BJ (cell line): Measurements from ENCODE around the gene DNAH14. TPM values are rescaled to one million over a fixed set of nuclear protein-coding genes. Genes with fewer than 3 reads are reported as not detected.
"Not testable (repeated sequence)": the region's sequence is repeated elsewhere in the genome, so short reads cannot be mapped to it uniquely, and the experiment has no call there.

ENCODE experiments used
- CTCF ChIA-PET: fragments of 350-600 bp; formaldehyde crosslinking; extraction: SDS; loops from one replicate; lab custom pipeline; 2021; ENCODE audit warnings: antibody characterized with exemption, inconsistent platforms; lab: Yijun Ruan, JAX
- POLR2A ChIA-PET: fragments of 300-600 bp; sonication (Branson Sonifier 250); formaldehyde crosslinking; extraction: SDS; loops from one replicate; lab custom pipeline; 2021; ENCODE audit warnings: antibody characterized with exemption; lab: Charles Lee
- DNase-seq: peaks from one replicate; pipeline ENCODE4 v3.0.0-alpha.2; 2011; ENCODE audit warnings: low read depth
- H3K27me3 ChIP-seq: 2 replicates; pipeline ENCODE4 v1.6.0; 2011; ENCODE audit warnings: low read length; ENCODE audit not compliant: control insufficient read depth, insufficient read depth
- H3K36me3 ChIP-seq: 2 replicates; pipeline ENCODE4 v1.5.1; 2011; ENCODE audit warnings: low read length; ENCODE audit not compliant: control insufficient read depth, insufficient read depth
- H3K4me3 ChIP-seq: 2 replicates; pipeline ENCODE4 v1.5.1; 2011; ENCODE audit warnings: low read depth, mild to moderate bottlenecking, control low read depth, low read length
- polyA plus RNA-seq: library from polyadenylated mRNA; depleted of rRNA; stranded (reverse); fragments of >200 nt; gene quantifications from 2 replicates; pipeline ENCODE4 v1.2.3, GENCODE V29; 2011
- TF ChIP-seq, protein P1 (sequence below): IDR thresholded peaks from 2 replicates; pipeline ENCODE4 v1.5.1; 2011; ENCODE audit warnings: low read depth, mild to moderate bottlenecking, control low read depth, inconsistent platforms, low read length, moderate library complexity; ENCODE audit not compliant: insufficient read depth

Gene DNAH14
- polyA plus RNA-seq, 1 experiment = 1.6 TPM

GRCh38 chr1:224931605-224932004 is 2.1 kb downstream of the DNAH14 start:
- Histone ChIP-seq H3K27me3 (no peaks in the 10 kb centered on the region), H3K36me3 (no peaks in the 10 kb centered on the region), H3K4me3 (no peak overlapping the region)
- DNase-seq = no peak
- POLR2A ChIA-PET = no interaction called here
- TF ChIP-seq, protein P1, sequence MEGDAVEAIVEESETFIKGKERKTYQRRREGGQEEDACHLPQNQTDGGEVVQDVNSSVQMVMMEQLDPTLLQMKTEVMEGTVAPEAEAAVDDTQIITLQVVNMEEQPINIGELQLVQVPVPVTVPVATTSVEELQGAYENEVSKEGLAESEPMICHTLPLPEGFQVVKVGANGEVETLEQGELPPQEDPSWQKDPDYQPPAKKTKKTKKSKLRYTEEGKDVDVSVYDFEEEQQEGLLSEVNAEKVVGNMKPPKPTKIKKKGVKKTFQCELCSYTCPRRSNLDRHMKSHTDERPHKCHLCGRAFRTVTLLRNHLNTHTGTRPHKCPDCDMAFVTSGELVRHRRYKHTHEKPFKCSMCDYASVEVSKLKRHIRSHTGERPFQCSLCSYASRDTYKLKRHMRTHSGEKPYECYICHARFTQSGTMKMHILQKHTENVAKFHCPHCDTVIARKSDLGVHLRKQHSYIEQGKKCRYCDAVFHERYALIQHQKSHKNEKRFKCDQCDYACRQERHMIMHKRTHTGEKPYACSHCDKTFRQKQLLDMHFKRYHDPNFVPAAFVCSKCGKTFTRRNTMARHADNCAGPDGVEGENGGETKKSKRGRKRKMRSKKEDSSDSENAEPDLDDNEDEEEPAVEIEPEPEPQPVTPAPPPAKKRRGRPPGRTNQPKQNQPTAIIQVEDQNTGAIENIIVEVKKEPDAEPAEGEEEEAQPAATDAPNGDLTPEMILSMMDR = no peak
- CTCF ChIA-PET = interaction anchor here (1.3 kb wide), 1 partner anchor 9 kb away, joined by 4 read pairs; no protein-coding TSS in a partner anchor

- Histone ChIP-seq H3K4me3 (no peak overlapping the region), H3K27me3 (no peaks in the 10 kb centered on the region), H3K36me3 (no peaks in the 10 kb centered on the region)
- ChIA-PET POLR2A (no interaction called here), CTCF (no interaction called here)
- TF ChIP-seq, protein P1 = no peak
- DNase-seq = no peak
Observed at GRCh38 chr1:224932607-224933249, 3.3 kb downstream of the DNAH14 start.

GRCh38 chr1:224933584-224933983 is 4.1 kb downstream of the DNAH14 start:
- DNase-seq = no peak
- ChIA-PET CTCF (no interaction called here), POLR2A (no interaction called here)
- H3K27me3 ChIP-seq = no peaks in the 10 kb centered on the region
- H3K36me3 ChIP-seq = no peaks in the 10 kb centered on the region
- H3K4me3 ChIP-seq = no peak overlapping the region
- TF ChIP-seq, protein P1 = no peak

GRCh38 chr1:224938652-224939051 is 9.2 kb downstream of the DNAH14 start:
- DNase-seq = no peak
- no peaks in the 10 kb centered on the region for H3K36me3 ChIP-seq
- TF ChIP-seq, protein P1 = no peak
- H3K4me3 ChIP-seq = no peak overlapping the region
- POLR2A ChIA-PET = no interaction called here
- no peaks in the 10 kb centered on the region for H3K27me3 ChIP-seq
- CTCF ChIA-PET = no interaction called here

DNA sequence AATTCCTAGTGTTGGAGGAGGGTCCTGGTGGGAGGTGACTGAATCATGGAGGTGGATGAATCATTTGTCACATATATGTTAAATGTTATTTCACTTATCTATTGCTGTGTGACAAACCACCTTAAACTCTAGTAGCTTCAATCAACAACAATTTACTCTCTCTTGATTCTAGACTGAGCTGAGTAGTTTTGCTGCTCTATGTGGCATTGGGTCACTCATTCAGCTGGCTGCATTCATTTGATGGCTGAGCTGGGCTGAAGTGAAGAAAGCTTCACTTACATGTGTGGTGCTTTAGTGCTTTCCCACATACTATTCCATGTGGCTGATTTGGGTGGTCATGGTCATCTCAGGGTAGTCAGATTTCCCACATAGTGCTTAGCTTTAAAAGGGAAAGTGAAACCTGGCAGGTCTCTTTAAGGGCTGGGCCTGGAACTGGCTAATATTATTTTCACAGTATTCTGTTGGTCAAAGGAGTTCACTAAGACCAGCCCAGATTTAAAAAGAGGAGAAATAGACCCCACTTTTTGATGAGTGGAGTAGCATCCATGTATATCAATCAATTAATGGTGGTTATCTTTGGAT is 10.5 kb downstream of the DNAH14 start:
- Histone ChIP-seq H3K4me3 (no peak overlapping the region), H3K36me3 (no peaks in the 10 kb centered on the region), H3K27me3 (no peaks in the 10 kb centered on the region)
- CTCF ChIA-PET = no interaction called here
- no peak for DNase-seq
- TF ChIP-seq, protein P1 = no peak
- POLR2A ChIA-PET = no interaction called here

GRCh38 chr1:224940735-224941134 is 11.3 kb downstream of the DNAH14 start:
- H3K27me3 ChIP-seq, H3K4me3 ChIP-seq, CTCF ChIA-PET, H3K36me3 ChIP-seq, DNase-seq, POLR2A ChIA-PET: not testable (repeated sequence)

DNA sequence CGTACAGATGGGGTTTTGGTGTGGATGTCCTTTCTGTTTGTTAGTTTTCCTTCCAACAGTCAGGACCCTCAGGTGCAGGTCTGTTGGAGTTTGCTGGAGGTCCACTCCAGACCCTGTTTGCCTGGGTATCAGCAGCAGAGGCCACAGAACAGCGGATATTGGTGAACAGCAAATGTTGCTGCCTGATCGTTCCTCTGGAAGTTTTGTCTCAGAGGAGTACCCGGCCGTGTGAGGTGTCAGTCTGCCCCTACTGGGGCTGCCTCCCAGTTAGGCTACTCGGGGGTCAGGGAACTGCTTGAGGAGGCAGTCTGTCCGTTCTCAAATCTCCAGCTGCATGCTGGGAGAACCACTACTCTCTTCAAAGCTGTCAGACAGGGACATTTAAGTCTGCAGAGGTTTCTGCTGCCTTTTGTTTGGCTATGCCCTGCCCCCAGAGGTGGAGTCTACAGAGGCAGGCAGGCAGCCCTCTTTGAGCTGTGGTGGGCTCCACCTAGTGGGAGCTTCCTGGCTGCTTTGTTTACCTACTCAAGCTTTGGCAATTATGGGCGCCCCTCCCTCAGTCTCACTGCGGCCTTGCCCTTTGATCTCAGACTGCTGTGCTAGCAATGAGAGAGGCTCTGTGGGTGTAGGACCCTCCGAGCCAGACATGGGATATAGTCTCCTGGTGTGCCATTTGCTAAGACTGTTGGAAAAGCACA is 16.3 kb downstream of the DNAH14 start:
- H3K4me3 ChIP-seq, H3K27me3 ChIP-seq, H3K36me3 ChIP-seq, CTCF ChIA-PET, DNase-seq, POLR2A ChIA-PET: not testable (repeated sequence)

GRCh38 chr1:224946349-224946691 is 16.8 kb downstream of the DNAH14 start:
- CTCF ChIA-PET = not testable (repeated sequence)

More at GRCh38 chr1:224946349-224946691, 16.8 kb downstream of the DNAH14 start:
- DNase-seq, H3K36me3 ChIP-seq, H3K4me3 ChIP-seq, H3K27me3 ChIP-seq, POLR2A ChIA-PET: not testable (repeated sequence)
